Measurements from ENCODE around the gene HOXA9.

The HOXA9 gene

GRCh38 chr7:27145914-27146412 lies 19.4 kb downstream of the HOXA9 start:
- ChIA-PET CTCF (interaction anchor here (0.5 to 4.1 kb wide), 6 partner anchors 292 to 1146 kb away, joined by 3 to 34 read pairs (median 4); no protein-coding TSS in a partner anchor), POLR2A (interaction anchor here (1.6 kb wide), 1 partner anchor 24 kb away, joined by 3 read pairs; no protein-coding TSS in a partner anchor)
- H3K4me3 ChIP-seq (ENCODE audit: low read depth, low read length) = no peak overlapping the region
- peaks cover 0 to 70% of the 10 kb centered on the region in 2 experiments; a peak in 2 of 3 replicates for H3K36me3 ChIP-seq (ENCODE audit: control insufficient read depth in 2 of 2, insufficient read depth in 1 of 2, low read length in 2 of 2)
- peaks cover 16% of the 10 kb centered on the region for H3K4me1 ChIP-seq (ENCODE audit: control insufficient read depth, insufficient read depth, low read length)
- no peaks in the 10 kb centered on the region for H3K9me3 ChIP-seq (ENCODE audit: control insufficient read depth, insufficient read depth, low read depth, low read length)
- TF ChIP-seq ZNF391 (tag by site-specific recombination; IDR thresholded peaks at IDR 0.05; ENCODE audit: borderline replicate concordance, low read depth) (no peak), SP7 (tag by site-specific recombination; IDR thresholded peaks at IDR 0.05) (0 out of 2 replicates have a peak, but pooled peaks have one; percentile 18), ZFHX2 (tag by site-specific recombination; conservative IDR thresholded peaks at IDR 0.05) (peak; percentile 62), ZBTB17 (tag by site-specific recombination; IDR thresholded peaks at IDR 0.05) (peak; percentile 0; the same call in 1 of the 2 replicates), ZNF18 (tag by site-specific recombination; IDR thresholded peaks at IDR 0.05) (0 out of 2 replicates have a peak, but pooled peaks have one; percentile 27), ZSCAN4 (tag by site-specific recombination; IDR thresholded peaks at IDR 0.05) (peak; percentile 89), PRDM6 (tag by site-specific recombination; IDR thresholded peaks at IDR 0.05) (0 out of 2 replicates have a peak, but pooled peaks have one; percentile 12), ZFP69B (tag by site-specific recombination; IDR thresholded peaks at IDR 0.05) (peak; percentile 32; the same call in 1 of the 2 replicates), ZBTB8A (tag by site-specific recombination; IDR thresholded peaks at IDR 0.05) (0 out of 2 replicates have a peak, but pooled peaks have one; percentile 33), EGR2 (tag by site-specific recombination; IDR thresholded peaks at IDR 0.05; ENCODE audit: low read depth) (peak; percentile 54; the same call in 1 of the 2 replicates), ZBTB26 (tag by site-specific recombination; optimal IDR thresholded peaks at IDR 0.05) (no peak), SP2 (tag by site-specific recombination; IDR thresholded peaks at IDR 0.05) (peak; percentile 39), ZNF350 (tag by site-specific recombination; IDR thresholded peaks at IDR 0.05) (no peak), OSR2 (tag by site-specific recombination; IDR thresholded peaks at IDR 0.05) (peak; percentile 22; the same call in 1 of the 2 replicates)
- peak overlapping the region; percentile 99 for H3K27ac ChIP-seq (ENCODE audit: extremely low read depth, low read depth, low read length)

GRCh38 chr7:27145165-27145913 lies 20.0 kb downstream of the HOXA9 start:
- Histone ChIP-seq H3K4me1 (ENCODE audit: control insufficient read depth, insufficient read depth, low read length) (peaks cover 19% of the 10 kb centered on the region), H3K36me3 (ENCODE audit: control insufficient read depth in 2 of 2, insufficient read depth in 1 of 2, low read length in 2 of 2) (peaks cover 0 to 73% of the 10 kb centered on the region in 2 experiments; a peak in 2 of 3 replicates), H3K4me3 (ENCODE audit: low read depth, low read length) (no peak overlapping the region), H3K9me3 (ENCODE audit: control insufficient read depth, insufficient read depth, low read depth, low read length) (no peaks in the 10 kb centered on the region), H3K27ac (ENCODE audit: extremely low read depth, low read depth, low read length) (peak overlapping the region; percentile 74; the same call in 1 of the 2 replicates)
- POLR2A ChIA-PET = interaction anchor here (0.9 to 1.6 kb wide), 2 partner anchors 24 to 39 kb away, joined by 3 read pairs; partner anchors contain the start of gene HOXA11
- no peak for TF ChIP-seq ZNF266 (tag by site-specific recombination; IDR thresholded peaks at IDR 0.05; ENCODE audit: low read depth)
- peak; percentile 68 for TF ChIP-seq ZNF600 (tag by site-specific recombination; IDR thresholded peaks at IDR 0.05)
- no peak for TF ChIP-seq KLF16 (tag by site-specific recombination; IDR thresholded peaks at IDR 0.05)
- no peak for TF ChIP-seq ZNF155 (tag by site-specific recombination; IDR thresholded peaks at IDR 0.05)
- no peak for TF ChIP-seq ZNF221 (tag by site-specific recombination; IDR thresholded peaks at IDR 0.05; ENCODE audit: borderline replicate concordance)
- no peak for TF ChIP-seq ZNF704 (tag by site-specific recombination; IDR thresholded peaks at IDR 0.05)
- TF ChIP-seq ZBTB17 (tag by site-specific recombination; IDR thresholded peaks at IDR 0.05) = peak; percentile 75
- TF ChIP-seq ZNF416 (tag by site-specific recombination; IDR thresholded peaks at IDR 0.05) = no peak
- TF ChIP-seq ZNF776 (tag by site-specific recombination; IDR thresholded peaks at IDR 0.05; ENCODE audit: borderline replicate concordance) = no peak
- CTCF ChIA-PET = interaction anchor here (0.6 to 4.1 kb wide), 9 partner anchors 14 to 1680 kb away, joined by 3 to 34 read pairs (median 5); no protein-coding TSS in a partner anchor
